Smooth muscle cell (in vitro differentiated cells): ENCODE data around the gene DPP6. TPM values are rescaled to one million over a fixed set of nuclear protein-coding genes. Genes with fewer than 3 reads are reported as not detected.

Experiments used
- DNase-seq: peaks from one replicate; lab custom pipeline; 2025; ENCODE audit not compliant: unreplicated experiment; lab: John Stamatoyannopoulos, UW
- H2AFZ ChIP-seq: fragments of 200-600 bp; sonication (generic); 2 replicates; pipeline ENCODE4 v1.6.0; 2016; ENCODE audit warnings: antibody characterized with exemption, low read depth, mild to moderate bottlenecking
- H3F3A ChIP-seq: fragments of 200-600 bp; sonication (generic); 2 replicates; pipeline ENCODE4 v1.6.0; 2017; ENCODE audit warnings: antibody characterized with exemption, low read depth
- H3K27ac ChIP-seq: fragments of 200-600 bp; sonication (generic); 2 replicates; pipeline ENCODE4 v1.5.1; 2016; ENCODE audit warnings: low read depth, mild to moderate bottlenecking
- H3K27me3 ChIP-seq: fragments of 200-600 bp; sonication (generic); 2 replicates; pipeline ENCODE4 v1.6.1; 2016; ENCODE audit warnings: low read depth, mild to moderate bottlenecking
- H3K36me3 ChIP-seq: fragments of 200-600 bp; sonication (generic); 2 replicates; pipeline ENCODE4 v1.5.1; 2016; ENCODE audit warnings: low read depth
- H3K4me1 ChIP-seq: fragments of 200-600 bp; sonication (generic); 2 replicates; pipeline ENCODE4 v1.5.1; 2016; ENCODE audit warnings: low read depth
- H3K4me2 ChIP-seq: fragments of 200-600 bp; sonication (generic); 2 replicates; pipeline ENCODE4 v1.6.0; 2016; ENCODE audit warnings: mild to moderate bottlenecking
- H3K4me3 ChIP-seq: fragments of 200-600 bp; sonication (generic); 2 replicates; pipeline ENCODE4 v1.5.1; 2016; ENCODE audit warnings: mild to moderate bottlenecking
- H3K79me2 ChIP-seq: fragments of 200-600 bp; sonication (generic); 2 replicates; pipeline ENCODE4 v1.6.0; 2016; ENCODE audit warnings: low read depth, mild to moderate bottlenecking
- H3K9ac ChIP-seq: fragments of 200-600 bp; sonication (generic); 2 replicates; pipeline ENCODE4 v1.6.0; 2016; ENCODE audit warnings: low read depth
- H3K9me3 ChIP-seq: fragments of 200-600 bp; sonication (generic); replicated peaks from 2 replicates; pipeline ENCODE4 v1.5.1; 2016; ENCODE audit warnings: low read depth
- H4K20me1 ChIP-seq: fragments of 200-600 bp; sonication (generic); 2 replicates; pipeline ENCODE4 v1.6.0; 2016; ENCODE audit warnings: low read depth
- CTCF ChIP-seq: fragments of 200-600 bp; sonication (generic); IDR thresholded peaks from 2 replicates; pipeline ENCODE4 v1.5.1; 2017; ENCODE audit warnings: borderline replicate concordance, mild to moderate bottlenecking, antibody characterized with exemption; ENCODE audit not compliant: insufficient read depth, poor library complexity, severe bottlenecking
- WGBS: methylation state at CpG from one replicate; pipeline ENCODE4 v1.1.7; 2016; ENCODE audit warnings: low lambda C conversion rate; 5-methylcytosine and 5-hydroxymethylcytosine counted together
- polyA plus RNA-seq: library from polyadenylated mRNA; unstranded; fragments of >200 nt; fragmentation: Nextera tagmentation; extraction: Ambion mirVana; gene quantifications from 2 replicates; pipeline ENCODE4 v1.2.1, GENCODE V29; 2016
- total RNA-seq: library from RNA; depleted of rRNA; stranded (reverse); fragments of >200 nt; gene quantifications from 2 replicates; pipeline ENCODE4 v1.2.3, GENCODE V29; 2014

Gene DPP6
- total and polyA plus RNA-seq, 2 experiments from 2014 or later = 0.72 TPM; not detected in 1

DNA sequence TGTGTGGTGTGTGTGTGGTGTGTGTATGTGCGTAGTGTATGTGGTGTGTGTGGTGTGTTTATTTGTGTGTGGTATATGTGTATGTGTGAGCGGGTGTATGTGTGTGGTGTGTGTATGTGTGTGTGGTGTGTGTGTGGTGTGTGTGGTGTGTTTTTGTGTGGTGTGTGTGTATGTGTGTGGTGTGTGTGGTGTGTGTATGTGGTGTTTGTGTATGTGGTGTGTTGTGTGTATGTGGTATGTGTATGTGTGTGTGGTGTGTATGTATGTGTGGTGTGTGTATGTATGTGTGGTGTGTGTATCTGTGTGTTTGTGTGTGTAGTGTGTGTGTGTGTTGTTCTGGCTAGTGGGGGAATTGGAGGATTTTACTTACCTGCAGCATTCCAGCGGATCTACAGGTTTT, 523.3 kb downstream of the DPP6 start:
- Histone ChIP-seq H3K9ac (no peak overlapping the region), H2AFZ (no peak overlapping the region), H3K4me2 (no peak overlapping the region), H3K4me1 (no peaks in the 10 kb centered on the region), H3K27me3 (no peaks in the 10 kb centered on the region), H3K9me3 (no peaks in the 10 kb centered on the region), H3F3A (no peaks in the 10 kb centered on the region), H3K36me3 (no peaks in the 10 kb centered on the region), H3K79me2 (no peaks in the 10 kb centered on the region), H4K20me1 (no peaks in the 10 kb centered on the region), H3K27ac (no peak overlapping the region), H3K4me3 (no peak overlapping the region)
- 95% methylated on average over 2 of the region's 3 CpGs for WGBS
- DNase-seq = no peak
- TF ChIP-seq CTCF = no peak

DNA sequence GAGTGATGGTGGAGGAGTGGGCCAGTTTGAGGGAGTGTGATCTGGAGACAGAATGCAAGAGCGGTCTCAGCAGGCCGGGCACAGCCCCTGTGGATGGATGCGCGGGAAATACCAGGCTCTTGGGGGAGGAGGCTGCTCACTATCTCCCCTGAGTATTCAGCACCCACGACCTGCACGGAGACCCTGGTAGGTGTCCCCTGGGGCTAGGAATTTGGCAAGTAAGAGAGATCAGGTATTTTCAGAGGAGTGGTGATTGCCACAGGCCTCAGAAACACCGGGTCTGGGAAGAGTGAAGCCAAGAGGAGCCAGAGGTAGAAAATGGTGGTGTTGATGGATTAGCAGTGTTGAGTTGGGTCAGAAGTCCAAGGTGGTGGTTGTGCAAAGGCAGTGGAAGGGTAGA, 524.4 kb downstream of the DPP6 start:
- H3K36me3 ChIP-seq = no peaks in the 10 kb centered on the region
- no peak overlapping the region for H3K9ac ChIP-seq
- no peak for TF ChIP-seq CTCF
- 96% methylated on average over 7 of the region's 7 CpGs for WGBS
- no peak overlapping the region for H3K4me2 ChIP-seq
- no peaks in the 10 kb centered on the region for H3K9me3 ChIP-seq
- H3K27ac ChIP-seq = no peak overlapping the region
- H3K4me1 ChIP-seq = no peaks in the 10 kb centered on the region
- no peaks in the 10 kb centered on the region for H3F3A ChIP-seq
- H3K27me3 ChIP-seq = no peaks in the 10 kb centered on the region
- H2AFZ ChIP-seq = no peak overlapping the region
- no peaks in the 10 kb centered on the region for H4K20me1 ChIP-seq
- no peaks in the 10 kb centered on the region for H3K79me2 ChIP-seq
- no peak for DNase-seq
- no peak overlapping the region for H3K4me3 ChIP-seq

GRCh38 chr7:154577141-154577873, 525.1 kb downstream of the DPP6 start:
- H3K9me3 ChIP-seq = no peaks in the 10 kb centered on the region

More at GRCh38 chr7:154577141-154577873, 525.1 kb downstream of the DPP6 start:
- Histone ChIP-seq H3K27ac (no peak overlapping the region), H3K27me3 (no peaks in the 10 kb centered on the region), H3K4me1 (no peaks in the 10 kb centered on the region), H3K36me3 (no peaks in the 10 kb centered on the region), H3K4me2 (no peak overlapping the region), H3K79me2 (no peaks in the 10 kb centered on the region), H3K4me3 (no peak overlapping the region), H3F3A (no peaks in the 10 kb centered on the region), H4K20me1 (no peaks in the 10 kb centered on the region), H3K9ac (no peak overlapping the region), H2AFZ (no peak overlapping the region)
- TF ChIP-seq CTCF = no peak
- WGBS = 78% methylated on average over 10 of the region's 10 CpGs
- no peak for DNase-seq
